ENCODE results near the gene ZSCAN5A.

The ZSCAN5A gene

DNA sequence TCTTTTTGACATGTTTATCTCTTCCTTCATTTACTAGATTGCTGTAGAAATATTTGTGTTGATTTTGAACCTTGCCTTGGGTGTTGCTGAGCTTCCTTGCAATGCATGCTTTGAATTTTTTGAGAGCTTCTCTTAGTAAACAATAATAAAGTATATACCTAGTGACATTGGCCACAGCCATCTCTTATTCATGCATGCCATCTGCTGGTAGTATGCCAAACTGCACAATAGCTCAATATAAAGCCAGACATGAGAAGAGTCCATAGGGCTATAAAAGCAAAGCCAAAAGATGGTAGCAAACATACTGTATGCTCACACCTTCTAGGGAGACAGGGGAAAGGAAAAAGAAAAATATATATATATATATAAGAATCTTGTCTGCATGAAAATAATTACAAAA is 18.9 kb upstream of the ZSCAN5A start:
- Histone ChIP-seq H3K23ac (ENCODE audit: low read length in 2 of 2) (no peak overlapping the region), H3K14ac (ENCODE audit: low read length in 2 of 2) (no peak overlapping the region), H3K27ac (ENCODE audit: low read length, poor library complexity, severe bottlenecking) (no peak overlapping the region), H3K27me3 (ENCODE audit: control insufficient read depth in 1 of 2, insufficient read depth in 1 of 2, low read length in 2 of 2) (no peaks in the 10 kb centered on the region), H3K9ac (ENCODE audit: low read length) (no peak overlapping the region), H2BK120ac (ENCODE audit: low read depth, low read length) (no peak overlapping the region), H3K4me1 (ENCODE audit: control insufficient read depth, insufficient read depth, low read depth, low read length) (no peaks in the 10 kb centered on the region), H3K4ac (ENCODE audit: low read depth in 1 of 2, low read length in 2 of 2) (no peak overlapping the region), H3K4me3 (ENCODE audit: insufficient read depth in 1 of 2, low read depth in 1 of 2, low read length in 2 of 2) (no peak overlapping the region), H4K8ac (ENCODE audit: low read length) (no peak overlapping the region), H2BK15ac (ENCODE audit: low read depth, poor library complexity, severe bottlenecking) (no peak overlapping the region), H3K18ac (ENCODE audit: low read depth in 1 of 2, low read length in 2 of 2) (no peak overlapping the region), H3K79me1 (replicated peaks; ENCODE audit: low read length, poor library complexity, severe bottlenecking) (no peaks in the 10 kb centered on the region), H2BK12ac (ENCODE audit: low read length in 2 of 2) (no peak overlapping the region), H3K4me2 (ENCODE audit: low read length, poor library complexity, severe bottlenecking) (no peak overlapping the region), H4K91ac (ENCODE audit: low read length) (no peak overlapping the region), H3K36me3 (ENCODE audit: control insufficient read depth in 1 of 2, insufficient read depth in 2 of 2, low read depth in 1 of 2, low read length in 2 of 2) (no peaks in the 10 kb centered on the region), H2AFZ (ENCODE audit: low read depth, low read length) (no peak overlapping the region), H3K9me3 (ENCODE audit: control insufficient read depth, low read length) (peaks cover 7% of the 10 kb centered on the region), H2AK5ac (ENCODE audit: low read length, severe bottlenecking) (no peak overlapping the region), H2BK5ac (ENCODE audit: low read depth, low read length, poor library complexity, severe bottlenecking) (no peak overlapping the region)
- peak; percentile 70 for DNase-seq

DNA sequence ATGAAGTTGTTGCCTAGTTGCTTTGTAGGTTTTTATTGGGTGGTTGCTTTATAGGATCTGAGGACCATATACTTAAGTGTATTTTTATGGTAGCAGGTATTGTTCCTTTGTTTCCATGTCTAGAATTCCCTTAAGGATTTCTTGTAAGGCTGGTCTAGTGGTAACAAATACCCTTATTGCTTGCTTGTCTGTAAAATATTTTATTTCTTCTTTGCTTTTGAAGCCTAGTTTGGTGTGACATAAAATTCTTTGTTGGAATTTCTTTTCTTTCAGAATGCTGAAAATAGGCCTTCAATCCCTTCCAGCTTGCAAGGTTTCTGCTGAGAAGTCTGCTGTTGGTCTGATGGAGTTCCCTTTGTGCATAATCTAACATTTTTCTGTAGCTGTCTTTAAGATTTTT is 18.1 kb upstream of the ZSCAN5A start:
- Histone ChIP-seq H3K14ac (ENCODE audit: low read length in 2 of 2) (no peak overlapping the region), H3K9me3 (ENCODE audit: control insufficient read depth, low read length) (no peaks in the 10 kb centered on the region), H3K4me2 (ENCODE audit: low read length, poor library complexity, severe bottlenecking) (no peak overlapping the region), H2BK120ac (ENCODE audit: low read depth, low read length) (no peak overlapping the region), H3K18ac (ENCODE audit: low read depth in 1 of 2, low read length in 2 of 2) (no peak overlapping the region), H3K27me3 (ENCODE audit: control insufficient read depth in 1 of 2, insufficient read depth in 1 of 2, low read length in 2 of 2) (no peaks in the 10 kb centered on the region), H3K27ac (ENCODE audit: low read length, poor library complexity, severe bottlenecking) (no peak overlapping the region), H3K4me3 (ENCODE audit: insufficient read depth in 1 of 2, low read depth in 1 of 2, low read length in 2 of 2) (no peak overlapping the region), H2BK12ac (ENCODE audit: low read length in 2 of 2) (no peak overlapping the region), H3K36me3 (ENCODE audit: control insufficient read depth in 1 of 2, insufficient read depth in 2 of 2, low read depth in 1 of 2, low read length in 2 of 2) (no peaks in the 10 kb centered on the region), H3K9ac (ENCODE audit: low read length) (no peak overlapping the region), H2AK5ac (ENCODE audit: low read length, severe bottlenecking) (no peak overlapping the region), H4K8ac (ENCODE audit: low read length) (no peak overlapping the region), H2AFZ (ENCODE audit: low read depth, low read length) (no peak overlapping the region), H2BK5ac (ENCODE audit: low read depth, low read length, poor library complexity, severe bottlenecking) (no peak overlapping the region), H3K4ac (ENCODE audit: low read depth in 1 of 2, low read length in 2 of 2) (no peak overlapping the region), H4K91ac (ENCODE audit: low read length) (no peak overlapping the region), H3K4me1 (ENCODE audit: control insufficient read depth, insufficient read depth, low read depth, low read length) (no peaks in the 10 kb centered on the region), H3K79me1 (replicated peaks; ENCODE audit: low read length, poor library complexity, severe bottlenecking) (no peaks in the 10 kb centered on the region), H2BK15ac (ENCODE audit: low read depth, poor library complexity, severe bottlenecking) (no peak overlapping the region), H3K23ac (ENCODE audit: low read length in 2 of 2) (no peak overlapping the region)
- DNase-seq, result no peak

DNA sequence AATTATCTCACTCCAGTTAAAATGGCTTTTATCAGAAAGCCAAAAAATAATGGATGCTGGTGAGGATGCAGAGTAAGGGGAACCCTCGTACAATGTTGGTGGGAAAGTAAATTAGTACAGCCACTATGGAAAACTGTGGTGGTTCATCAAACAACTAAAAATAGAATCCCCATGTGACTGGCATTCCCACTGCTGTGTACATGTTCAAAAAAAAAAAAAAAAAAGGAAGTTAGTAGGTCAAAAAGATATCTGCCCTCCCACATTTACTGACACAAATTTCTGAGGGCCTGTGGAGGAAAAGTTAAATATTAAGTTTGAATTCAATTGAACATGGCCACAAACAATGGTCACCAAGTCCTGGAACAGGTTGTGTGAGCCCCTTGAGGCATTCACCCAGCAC is 9.8 kb upstream of the ZSCAN5A start:
- no peak overlapping the region for H3K14ac ChIP-seq (ENCODE audit: low read length in 2 of 2)
- no peak overlapping the region for H4K8ac ChIP-seq (ENCODE audit: low read length)
- H3K4me3 ChIP-seq (ENCODE audit: insufficient read depth in 1 of 2, low read depth in 1 of 2, low read length in 2 of 2), result no peak overlapping the region
- H3K23ac ChIP-seq (ENCODE audit: low read length in 2 of 2), result no peak overlapping the region
- no peaks in the 10 kb centered on the region for H3K27me3 ChIP-seq (ENCODE audit: control insufficient read depth in 1 of 2, insufficient read depth in 1 of 2, low read length in 2 of 2)
- H3K79me1 ChIP-seq (replicated peaks; ENCODE audit: low read length, poor library complexity, severe bottlenecking), result no peaks in the 10 kb centered on the region
- H3K4me1 ChIP-seq (ENCODE audit: control insufficient read depth, insufficient read depth, low read depth, low read length), result no peaks in the 10 kb centered on the region
- peaks cover 3% of the 10 kb centered on the region for H3K9me3 ChIP-seq (ENCODE audit: control insufficient read depth, low read length)
- no peaks in the 10 kb centered on the region for H3K36me3 ChIP-seq (ENCODE audit: control insufficient read depth in 1 of 2, insufficient read depth in 2 of 2, low read depth in 1 of 2, low read length in 2 of 2)
- no peak overlapping the region for H3K9ac ChIP-seq (ENCODE audit: low read length)
- no peak overlapping the region for H4K91ac ChIP-seq (ENCODE audit: low read length)
- no peak overlapping the region for H2BK120ac ChIP-seq (ENCODE audit: low read depth, low read length)
- no peak overlapping the region for H3K18ac ChIP-seq (ENCODE audit: low read depth in 1 of 2, low read length in 2 of 2)
- no peak overlapping the region for H2BK5ac ChIP-seq (ENCODE audit: low read depth, low read length, poor library complexity, severe bottlenecking)
- no peak overlapping the region for H2AK5ac ChIP-seq (ENCODE audit: low read length, severe bottlenecking)
- no peak for DNase-seq
- H2BK15ac ChIP-seq (ENCODE audit: low read depth, poor library complexity, severe bottlenecking), result no peak overlapping the region
- no peak overlapping the region for H3K4me2 ChIP-seq (ENCODE audit: low read length, poor library complexity, severe bottlenecking)
- H3K27ac ChIP-seq (ENCODE audit: low read length, poor library complexity, severe bottlenecking), result no peak overlapping the region
- no peak overlapping the region for H2AFZ ChIP-seq (ENCODE audit: low read depth, low read length)
- H3K4ac ChIP-seq (ENCODE audit: low read depth in 1 of 2, low read length in 2 of 2), result no peak overlapping the region
- WGBS, result no CpG with 5 or more reads among the region's 1 CpG
- no peak overlapping the region for H2BK12ac ChIP-seq (ENCODE audit: low read length in 2 of 2)

DNA sequence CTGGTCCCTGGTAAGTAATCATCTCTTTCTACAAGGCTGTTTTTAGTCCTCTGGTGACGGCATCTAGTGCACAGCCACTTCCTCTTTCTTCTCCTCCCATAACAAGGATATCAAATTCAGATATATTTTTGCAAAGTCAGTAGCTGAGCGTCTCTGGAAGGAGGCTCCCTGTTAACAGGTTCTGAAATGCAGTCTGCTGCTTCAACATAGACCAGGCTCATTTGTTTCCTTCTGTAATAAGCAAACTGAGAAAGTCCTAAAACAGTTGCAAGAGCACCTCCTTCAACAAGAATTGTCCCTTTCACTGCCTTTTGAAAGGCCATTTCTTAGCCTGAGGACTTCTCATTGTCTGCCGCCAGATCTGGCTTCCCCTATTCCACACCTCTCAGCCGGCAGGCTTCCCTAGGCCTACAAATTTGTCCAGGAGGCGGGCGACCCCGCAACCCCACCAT is 7.4 kb upstream of the ZSCAN5A start:
- no peak overlapping the region for H2BK5ac ChIP-seq (ENCODE audit: low read depth, low read length, poor library complexity, severe bottlenecking)
- H3K4me1 ChIP-seq (ENCODE audit: control insufficient read depth, insufficient read depth, low read depth, low read length), result no peaks in the 10 kb centered on the region
- no peak overlapping the region for H3K18ac ChIP-seq (ENCODE audit: low read depth in 1 of 2, low read length in 2 of 2)
- no peak overlapping the region for H3K27ac ChIP-seq (ENCODE audit: low read length, poor library complexity, severe bottlenecking)
- H3K9ac ChIP-seq (ENCODE audit: low read length), result no peak overlapping the region
- no peak overlapping the region for H2BK120ac ChIP-seq (ENCODE audit: low read depth, low read length)
- H3K14ac ChIP-seq (ENCODE audit: low read length in 2 of 2), result no peak overlapping the region
- H2BK15ac ChIP-seq (ENCODE audit: low read depth, poor library complexity, severe bottlenecking), result no peak overlapping the region
- H2BK12ac ChIP-seq (ENCODE audit: low read length in 2 of 2), result no peak overlapping the region
- H3K23ac ChIP-seq (ENCODE audit: low read length in 2 of 2), result no peak overlapping the region
- H3K9me3 ChIP-seq (ENCODE audit: control insufficient read depth, low read length), result peaks cover 3% of the 10 kb centered on the region
- no peak for DNase-seq
- 89% methylated on average over 7 of the region's 7 CpGs for WGBS
- no peak overlapping the region for H3K4ac ChIP-seq (ENCODE audit: low read depth in 1 of 2, low read length in 2 of 2)
- no peak overlapping the region for H2AK5ac ChIP-seq (ENCODE audit: low read length, severe bottlenecking)
- H3K79me1 ChIP-seq (replicated peaks; ENCODE audit: low read length, poor library complexity, severe bottlenecking), result no peaks in the 10 kb centered on the region
- H3K27me3 ChIP-seq (ENCODE audit: control insufficient read depth in 1 of 2, insufficient read depth in 1 of 2, low read length in 2 of 2), result no peaks in the 10 kb centered on the region
- H3K4me3 ChIP-seq (ENCODE audit: insufficient read depth in 1 of 2, low read depth in 1 of 2, low read length in 2 of 2), result no peak overlapping the region
- H4K91ac ChIP-seq (ENCODE audit: low read length), result no peak overlapping the region
- no peak overlapping the region for H3K4me2 ChIP-seq (ENCODE audit: low read length, poor library complexity, severe bottlenecking)
- no peaks in the 10 kb centered on the region for H3K36me3 ChIP-seq (ENCODE audit: control insufficient read depth in 1 of 2, insufficient read depth in 2 of 2, low read depth in 1 of 2, low read length in 2 of 2)
- no peak overlapping the region for H4K8ac ChIP-seq (ENCODE audit: low read length)
- H2AFZ ChIP-seq (ENCODE audit: low read depth, low read length), result no peak overlapping the region

Data from mesenchymal stem cell (in vitro differentiated cells and primary cell).